Esophagus (tissue), 2 donors: ENCODE results near the gene DDIT4. TPM values are rescaled to one million over a fixed set of nuclear protein-coding genes. Genes with fewer than 3 reads are reported as not detected.
"Not testable (repeated sequence)": the region's sequence is repeated elsewhere in the genome, so short reads cannot be mapped to it uniquely, and the experiment has no call there.

Source experiments
- H3K27ac ChIP-seq, 2 donors: one replicate each; pipeline ENCODE4 v1.5.1; 2013; ENCODE audit warnings: low read depth in 2 of 2, mild to moderate bottlenecking in 2 of 2, inconsistent platforms in 1 of 2, low read length in 1 of 2, moderate library complexity in 1 of 2
- H3K27me3 ChIP-seq, 2 donors: one replicate each; pipeline ENCODE4 v1.6.1; 2013; ENCODE audit warnings: low read length in 2 of 2, control low read depth in 1 of 2, mild to moderate bottlenecking in 1 of 2; ENCODE audit not compliant: insufficient read depth in 2 of 2, control insufficient read depth in 1 of 2
- H3K36me3 ChIP-seq, 2 donors: one replicate each; pipeline ENCODE4 v1.6.1; 2013; ENCODE audit warnings: low read length in 1 of 2; ENCODE audit not compliant: control insufficient read depth in 2 of 2, insufficient read depth in 2 of 2
- H3K4me1 ChIP-seq, 2 donors: one replicate each; pipeline ENCODE4 v1.6.1; 2013; ENCODE audit warnings: low read length in 1 of 2; ENCODE audit not compliant: control insufficient read depth in 2 of 2, insufficient read depth in 2 of 2
- H3K4me3 ChIP-seq, 2 donors: one replicate each; pipeline ENCODE4 v1.5.1; 2013; ENCODE audit warnings: low read length in 2 of 2, mild to moderate bottlenecking in 2 of 2, low read depth in 1 of 2, moderate library complexity in 1 of 2
- H3K9me3 ChIP-seq, 2 donors: one replicate each; pipeline ENCODE4 v1.6.1; 2013; ENCODE audit warnings: mild to moderate bottlenecking in 2 of 2, low read depth in 1 of 2, low read length in 1 of 2, moderate library complexity in 1 of 2; ENCODE audit not compliant: control insufficient read depth in 2 of 2, insufficient read depth in 1 of 2
- WGBS, 2 donors: extraction: QIAGEN DNeasy Blood & Tissue Kit; methylation state at CpG; one replicate each; pipeline ENCODE4 v1.1.7; 2013; 5-methylcytosine and 5-hydroxymethylcytosine counted together
- polyA plus RNA-seq, 2 donors: library from polyadenylated mRNA; stranded (reverse); fragments of 200-250 nt; gene quantifications; one replicate each; pipeline ENCODE4 v1.2.3, GENCODE V29; 2013
- donor health status: healthy with polysubstance abuse.
- donor health status: Bipolar disorder and iron deficiency.

The DDIT4 gene
- polyA plus RNA-seq, 2 donors, result 230 to 332 TPM

- H3K27me3 ChIP-seq, result no peaks in the 10 kb centered on the region
- H3K9me3 ChIP-seq, result no peaks in the 10 kb centered on the region
- H3K4me3 ChIP-seq, result no peak overlapping the region
- H3K36me3 ChIP-seq, result no peaks in the 10 kb centered on the region
- peaks cover 5 to 10% of the 10 kb centered on the region in 2 donors for H3K4me1 ChIP-seq
- no peak overlapping the region for H3K27ac ChIP-seq
- WGBS, 2 donors, result 82 to 94% methylated on average over 3 of the region's 3 CpGs
Observed at GRCh38 chr10:72283131-72283530, 9.4 kb downstream of the DDIT4 start.

DNA sequence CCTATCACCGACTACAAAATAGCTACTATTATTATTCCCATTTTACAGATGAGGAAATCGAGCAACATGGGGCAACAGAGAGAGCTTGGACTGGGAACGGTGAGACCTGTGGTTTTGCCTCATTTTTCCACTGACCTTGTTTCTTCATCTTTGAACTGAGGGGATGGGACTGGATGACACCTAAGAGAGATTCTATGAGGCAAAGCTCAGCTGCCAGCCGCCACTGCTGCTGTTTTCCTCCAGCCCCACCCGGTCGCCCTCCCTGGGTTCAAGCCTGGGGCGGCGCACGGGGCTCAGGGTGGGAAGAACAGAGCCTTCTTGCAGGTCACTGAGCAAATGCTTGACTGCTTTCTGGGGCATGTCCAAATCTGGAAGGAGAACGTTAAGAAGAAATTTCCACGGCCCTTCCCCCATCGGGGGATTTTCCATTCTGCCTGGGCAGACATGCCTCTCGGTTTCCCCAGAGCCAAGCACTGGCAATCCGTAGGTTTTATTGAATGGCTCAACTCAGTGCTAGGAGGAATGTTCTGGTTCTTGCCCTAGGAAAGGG lies 12.3 kb downstream of the DDIT4 start:
- WGBS, 2 donors, result 41 to 56% methylated on average over 14 of the region's 14 CpGs
- Histone ChIP-seq H3K4me1 (peaks cover 3 to 10% of the 10 kb centered on the region in 2 donors), H3K36me3 (no peaks in the 10 kb centered on the region), H3K9me3 (no peaks in the 10 kb centered on the region), H3K4me3 (no peak overlapping the region), H3K27ac (peak overlapping the region; percentile 24 to 68), H3K27me3 (no peaks in the 10 kb centered on the region)

DNA sequence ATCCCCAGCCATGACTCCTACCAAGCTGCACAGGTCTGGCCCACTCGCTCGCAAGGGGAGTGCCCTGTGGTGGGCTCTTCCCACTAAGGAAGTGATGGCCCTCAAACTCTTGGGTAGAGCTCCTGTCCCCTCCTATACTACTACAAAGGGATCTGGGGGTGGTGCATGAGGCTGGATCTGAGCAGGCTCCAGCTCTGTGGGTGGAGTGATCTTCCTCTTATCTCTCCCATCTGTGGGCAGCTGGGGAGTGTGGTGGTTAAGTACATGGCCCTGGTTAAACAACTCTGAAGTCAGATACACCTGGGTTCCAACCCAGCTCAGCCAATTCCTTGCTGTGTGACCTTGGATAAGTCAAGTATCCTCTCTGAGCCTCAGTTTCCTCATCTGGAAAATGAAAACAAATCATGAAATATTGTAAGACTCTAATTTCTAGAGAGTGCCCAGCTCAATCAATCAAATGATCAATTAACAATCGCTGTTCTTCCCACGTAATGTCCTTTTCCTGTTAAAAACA lies 17.4 kb downstream of the DDIT4 start:
- H3K4me1 ChIP-seq, result peaks cover 3 to 20% of the 10 kb centered on the region in 2 donors
- 95 to 98% methylated on average over 4 of the region's 4 CpGs for WGBS, 2 donors
- no peaks in the 10 kb centered on the region for H3K36me3 ChIP-seq
- no peak overlapping the region for H3K4me3 ChIP-seq
- no peaks in the 10 kb centered on the region for H3K9me3 ChIP-seq
- H3K27me3 ChIP-seq, result no peaks in the 10 kb centered on the region
- H3K27ac ChIP-seq, result peak overlapping the region in 1 of 2 donors; percentile 36

- WGBS, 2 donors, result 49 to 55% methylated on average over 6 of the region's 6 CpGs
- H3K9me3 ChIP-seq, result no peaks in the 10 kb centered on the region
- no peak overlapping the region for H3K4me3 ChIP-seq
- H3K4me1 ChIP-seq, result peaks cover under 1 to 12% of the 10 kb centered on the region in 2 donors
- no peaks in the 10 kb centered on the region for H3K27me3 ChIP-seq
- H3K27ac ChIP-seq, result peak overlapping the region; percentile 90 to 92
- H3K36me3 ChIP-seq, result no peaks in the 10 kb centered on the region
Observed at GRCh38 chr10:72292223-72292691, 18.5 kb downstream of the DDIT4 start.

- Histone ChIP-seq H3K9me3 (no peaks in the 10 kb centered on the region), H3K4me1 (peaks cover 0 to 16% of the 10 kb centered on the region in 2 donors), H3K27me3 (no peaks in the 10 kb centered on the region), H3K27ac (peak overlapping the region in 1 of 2 donors; percentile 77), H3K36me3 (no peaks in the 10 kb centered on the region), H3K4me3 (no peak overlapping the region)
- 85 to 86% methylated on average over 8 of the region's 8 CpGs for WGBS, 2 donors
Observed at GRCh38 chr10:72295330-72295910, 21.7 kb downstream of the DDIT4 start.

DNA sequence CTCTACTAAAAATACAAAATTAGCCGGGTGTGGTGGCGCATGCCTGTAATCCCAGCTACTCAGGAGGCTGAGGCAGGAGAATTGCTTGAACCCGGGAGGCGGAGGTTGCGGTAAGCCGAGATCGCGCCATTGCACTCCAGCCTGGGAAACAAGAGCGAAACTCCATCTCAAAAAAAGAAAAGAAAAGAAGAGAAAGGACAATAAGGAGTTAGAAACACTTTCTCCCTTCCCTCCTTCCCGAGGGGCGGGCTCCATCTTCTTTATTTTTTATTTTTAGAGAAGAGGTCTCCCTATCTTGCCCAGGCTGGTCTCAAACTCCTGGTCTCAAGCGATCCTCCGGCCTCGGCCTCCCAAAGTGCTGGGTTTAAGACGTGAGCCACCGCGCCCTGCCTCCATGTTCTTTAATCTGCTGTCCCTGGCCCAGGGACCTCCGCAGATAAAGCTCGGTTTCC lies 23.1 kb downstream of the DDIT4 start:
- WGBS, 2 donors, result 77 to 78% methylated on average over 19 of the region's 19 CpGs
- Histone ChIP-seq H3K4me3 (peak overlapping the region; percentile 47 to 55), H3K4me1 (peaks cover 0 to 16% of the 10 kb centered on the region in 2 donors), H3K27ac (peak overlapping the region; percentile 94 to 97)
- not testable (repeated sequence) for H3K9me3 ChIP-seq, H3K36me3 ChIP-seq, H3K27me3 ChIP-seq

GRCh38 chr10:72297281-72297804 lies 23.6 kb downstream of the DDIT4 start:
- no peaks in the 10 kb centered on the region for H3K9me3 ChIP-seq

GRCh38 chr10:72297805-72298591 lies 24.3 kb downstream of the DDIT4 start:
- Histone ChIP-seq H3K4me3 (peak overlapping the region; percentile 47 to 55), H3K9me3 (no peaks in the 10 kb centered on the region), H3K4me1 (peaks cover 0 to 16% of the 10 kb centered on the region in 2 donors), H3K27me3 (no peaks in the 10 kb centered on the region), H3K36me3 (no peaks in the 10 kb centered on the region), H3K27ac (peak overlapping the region; percentile 94 to 97)
- 6 to 9% methylated on average over 50 to 55 of the region's 55 CpGs for WGBS, 2 donors

More at GRCh38 chr10:72297281-72297804, 23.6 kb downstream of the DDIT4 start:
- H3K4me3 ChIP-seq, result peak overlapping the region; percentile 47 to 55
- peaks cover 0 to 16% of the 10 kb centered on the region in 2 donors for H3K4me1 ChIP-seq
- H3K27ac ChIP-seq, result peak overlapping the region; percentile 94 to 97
- H3K27me3 ChIP-seq, result no peaks in the 10 kb centered on the region
- H3K36me3 ChIP-seq, result no peaks in the 10 kb centered on the region
- 5 to 6% methylated on average over 30 of the region's 30 CpGs for WGBS, 2 donors
